HepG2 (cell line): Measurements from ENCODE around the gene EFNA2. TPM values are rescaled to one million over a fixed set of nuclear protein-coding genes. Genes with fewer than 3 reads are reported as not detected.

ENCODE experiments used
- BCL6 ChIP-seq: IDR thresholded peaks from 2 replicates; pipeline ENCODE4 v1.6.1; 2016; ENCODE audit warnings: missing genetic modification reagents, missing compliant biosample characterization
- CREB1 ChIP-seq, 2 experiments: fragments of 450-650 bp in 1 of 2; IDR thresholded peaks; 2 replicates each; pipeline ENCODE4 v1.6.1; 2016 to 2017; ENCODE audit warnings: control low read depth in 1 of 2, mild to moderate bottlenecking in 1 of 2, missing compliant biosample characterization in 1 of 2, missing genetic modification characterization in 1 of 2
- ELF3 ChIP-seq: IDR thresholded peaks from 2 replicates; pipeline ENCODE4 v1.6.1; 2016; ENCODE audit warnings: missing genetic modification reagents, missing compliant biosample characterization
- GLI4 ChIP-seq: sonication (generic); formaldehyde crosslinking; IDR thresholded peaks from 2 replicates; pipeline ENCODE4 v1.5.1; 2020; ENCODE audit warnings: missing genetic modification reagents, mild to moderate bottlenecking, moderate library complexity, borderline replicate concordance
- GMEB1 ChIP-seq: sonication (generic); formaldehyde crosslinking; IDR thresholded peaks from 2 replicates; pipeline ENCODE4 v1.5.1; 2020; ENCODE audit warnings: missing genetic modification reagents, mild to moderate bottlenecking, borderline replicate concordance
- HDAC1 ChIP-seq: sonication (generic); formaldehyde crosslinking; IDR thresholded peaks from 2 replicates; pipeline ENCODE4 v1.5.1; 2020; ENCODE audit warnings: mild to moderate bottlenecking, missing genetic modification reagents
- KDM1A ChIP-seq: IDR thresholded peaks from 2 replicates; pipeline ENCODE4 v1.6.1; 2016; ENCODE audit warnings: missing compliant biosample characterization
- KDM5A ChIP-seq: fragments of 200-600 bp; sonication (generic); IDR thresholded peaks from 2 replicates; pipeline ENCODE4 v1.7.0; 2018; ENCODE audit warnings: antibody characterized with exemption, mild to moderate bottlenecking, low read length, borderline replicate concordance
- SMAD3 ChIP-seq: sonication (generic); formaldehyde crosslinking; IDR thresholded peaks from 2 replicates; pipeline ENCODE4 v1.4.0; 2020; ENCODE audit warnings: missing genetic modification reagents
- SRSF1 ChIP-seq: fragments of 200-400 bp; formaldehyde crosslinking; optimal IDR thresholded peaks from 2 replicates; pipeline ENCODE3; 2017; ENCODE audit warnings: mild to moderate bottlenecking, low read depth, low read length, moderate library complexity
- TFE3 ChIP-seq: IDR thresholded peaks from 2 replicates; pipeline ENCODE4 v1.6.1; 2016
- U2AF1 ChIP-seq: fragments of 200-400 bp; formaldehyde crosslinking; optimal IDR thresholded peaks from 2 replicates; pipeline ENCODE3; 2017; ENCODE audit warnings: mild to moderate bottlenecking, low read depth, low read length
- ZEB1 ChIP-seq: IDR thresholded peaks from 2 replicates; pipeline ENCODE4 v1.6.1; 2012; ENCODE audit warnings: mild to moderate bottlenecking, low read depth, inconsistent platforms; ENCODE audit not compliant: insufficient replicate concordance
- ZFP36L2 ChIP-seq: sonication (generic); formaldehyde crosslinking; IDR thresholded peaks from 2 replicates; pipeline ENCODE4 v1.4.0; 2020; ENCODE audit warnings: missing genetic modification reagents
- ZNF292 ChIP-seq: sonication (generic); formaldehyde crosslinking; IDR thresholded peaks from 2 replicates; pipeline ENCODE4 v1.8.1; 2022; ENCODE audit warnings: mild to moderate bottlenecking, low read depth, missing genetic modification reagents, borderline replicate concordance
- ZNF446 ChIP-seq: sonication (generic); formaldehyde crosslinking; IDR thresholded peaks from 2 replicates; pipeline ENCODE4 v1.5.0; 2020; ENCODE audit warnings: mild to moderate bottlenecking, missing genetic modification reagents
- ZNF619 ChIP-seq: sonication (generic); formaldehyde crosslinking; IDR thresholded peaks from 2 replicates; pipeline ENCODE4 v1.4.0; 2020; ENCODE audit warnings: mild to moderate bottlenecking, missing genetic modification reagents
- polyA plus RNA-seq, 8 experiments: library from polyadenylated mRNA; depleted of rRNA in 3 of 8; stranded (reverse) in 7 of 8; unstranded in 1 of 8; fragments of >200 nt; fragmentation: Illumina TruSeq in 4 of 8; extraction: Trizol in 4 of 8; gene quantifications; 2 replicates each; pipeline versions ENCODE4 v1.2.1 to v1.2.3, GENCODE V29; 2011 to 2016; ENCODE audit warnings: low read depth in 4 of 8, missing spikeins in 1 of 8, mixed read lengths in 1 of 8; ENCODE audit not compliant: insufficient read depth in 1 of 8
- total RNA-seq, 5 experiments: library from RNA; depleted of rRNA; stranded (reverse); fragments of >200 nt; fragmentation: Illumina TruSeq; extraction: Trizol; gene quantifications; 2 replicates each; pipeline ENCODE4 v1.2.3, GENCODE V29; 2016; ENCODE audit warnings: low read depth in 1 of 5
- TF ChIP-seq, protein P1 (sequence below): sonication (generic); formaldehyde crosslinking; IDR thresholded peaks from 2 replicates; pipeline ENCODE4 v1.4.0; 2020; ENCODE audit warnings: mild to moderate bottlenecking, missing genetic modification reagents, borderline replicate concordance
- TF ChIP-seq, protein P2 (sequence below): sonication (generic); formaldehyde crosslinking; IDR thresholded peaks from 2 replicates; pipeline ENCODE4 v1.5.0; 2020; ENCODE audit warnings: mild to moderate bottlenecking, missing genetic modification reagents, borderline replicate concordance
- TF ChIP-seq, protein P3 (sequence below): sonication (generic); formaldehyde crosslinking; IDR thresholded peaks from 2 replicates; pipeline ENCODE4 v1.4.0; 2020; ENCODE audit warnings: missing genetic modification reagents

The EFNA2 gene
- total and polyA plus RNA-seq, 2 of the 13 experiments (the other 11 are each of a cell fraction or from before 2014, with no cell fraction given): 6.0 to 9.9 TPM

GRCh38 chr19:1252221-1252820, 33.4 kb upstream of the EFNA2 start (continued):
- TF ChIP-seq, protein P1, sequence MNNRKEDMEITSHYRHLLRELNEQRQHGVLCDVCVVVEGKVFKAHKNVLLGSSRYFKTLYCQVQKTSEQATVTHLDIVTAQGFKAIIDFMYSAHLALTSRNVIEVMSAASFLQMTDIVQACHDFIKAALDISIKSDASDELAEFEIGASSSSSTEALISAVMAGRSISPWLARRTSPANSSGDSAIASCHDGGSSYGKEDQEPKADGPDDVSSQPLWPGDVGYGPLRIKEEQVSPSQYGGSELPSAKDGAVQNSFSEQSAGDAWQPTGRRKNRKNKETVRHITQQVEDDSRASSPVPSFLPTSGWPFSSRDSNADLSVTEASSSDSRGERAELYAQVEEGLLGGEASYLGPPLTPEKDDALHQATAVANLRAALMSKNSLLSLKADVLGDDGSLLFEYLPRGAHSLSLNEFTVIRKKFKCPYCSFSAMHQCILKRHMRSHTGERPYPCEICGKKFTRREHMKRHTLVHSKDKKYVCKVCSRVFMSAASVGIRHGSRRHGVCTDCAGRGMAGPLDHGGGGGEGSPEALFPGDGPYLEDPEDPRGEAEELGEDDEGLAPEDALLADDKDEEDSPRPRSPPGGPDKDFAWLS (CRISPR knock-in tag): 0 out of 2 replicates have a peak, but pooled peaks have one; percentile 55
- TF ChIP-seq CREB1 (IDR thresholded peaks at IDR 0.05) (0 out of 2 replicates have a peak, but pooled peaks have one; percentile 4), CREB1 (CRISPR knock-in tag; IDR thresholded peaks at IDR 0.05) (peak; percentile 19; the same call in 1 of the 2 replicates), GMEB1 (CRISPR knock-in tag) (no peak; the same call in 1 of the 2 replicates), ELF3 (CRISPR knock-in tag) (peak; percentile 65), KDM5A (no peak), HDAC1 (CRISPR knock-in tag) (peak; percentile 46; the same call in 1 of the 2 replicates), ZNF619 (CRISPR knock-in tag) (no peak), SRSF1 (peak; percentile 48), GLI4 (CRISPR knock-in tag) (no peak; the same call in 1 of the 2 replicates), KDM1A (CRISPR knock-in tag) (no peak), ZNF292 (CRISPR knock-in tag) (no peak), U2AF1 (peak; percentile 27), BCL6 (CRISPR knock-in tag) (peak; percentile 63), ZEB1 (no peak), ZNF446 (CRISPR knock-in tag) (0 out of 2 replicates have a peak, but pooled peaks have one; percentile 74), TFE3 (no peak; the same call in 1 of the 2 replicates), ZFP36L2 (no peak), SMAD3 (CRISPR knock-in tag) (peak; percentile 62; the same call in 1 of the 2 replicates)
- TF ChIP-seq, protein P2, sequence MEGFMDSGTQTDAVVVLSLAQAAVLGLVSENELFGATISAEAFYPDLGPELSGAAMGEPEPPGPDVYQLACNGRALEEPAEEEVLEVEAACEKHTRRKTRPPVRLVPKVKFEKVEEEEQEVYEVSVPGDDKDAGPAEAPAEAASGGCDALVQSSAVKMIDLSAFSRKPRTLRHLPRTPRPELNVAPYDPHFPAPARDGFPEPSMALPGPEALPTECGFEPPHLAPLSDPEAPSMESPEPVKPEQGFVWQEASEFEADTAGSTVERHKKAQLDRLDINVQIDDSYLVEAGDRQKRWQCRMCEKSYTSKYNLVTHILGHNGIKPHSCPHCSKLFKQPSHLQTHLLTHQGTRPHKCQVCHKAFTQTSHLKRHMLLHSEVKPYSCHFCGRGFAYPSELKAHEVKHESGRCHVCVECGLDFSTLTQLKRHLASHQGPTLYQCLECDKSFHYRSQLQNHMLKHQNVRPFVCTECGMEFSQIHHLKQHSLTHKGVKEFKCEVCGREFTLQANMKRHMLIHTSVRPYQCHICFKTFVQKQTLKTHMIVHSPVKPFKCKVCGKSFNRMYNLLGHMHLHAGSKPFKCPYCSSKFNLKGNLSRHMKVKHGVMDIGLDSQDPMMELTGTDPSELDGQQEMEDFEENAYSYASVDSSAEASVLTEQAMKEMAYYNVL (CRISPR knock-in tag): 0 out of 2 replicates have a peak, but pooled peaks have one; percentile 33
- TF ChIP-seq, protein P3, sequence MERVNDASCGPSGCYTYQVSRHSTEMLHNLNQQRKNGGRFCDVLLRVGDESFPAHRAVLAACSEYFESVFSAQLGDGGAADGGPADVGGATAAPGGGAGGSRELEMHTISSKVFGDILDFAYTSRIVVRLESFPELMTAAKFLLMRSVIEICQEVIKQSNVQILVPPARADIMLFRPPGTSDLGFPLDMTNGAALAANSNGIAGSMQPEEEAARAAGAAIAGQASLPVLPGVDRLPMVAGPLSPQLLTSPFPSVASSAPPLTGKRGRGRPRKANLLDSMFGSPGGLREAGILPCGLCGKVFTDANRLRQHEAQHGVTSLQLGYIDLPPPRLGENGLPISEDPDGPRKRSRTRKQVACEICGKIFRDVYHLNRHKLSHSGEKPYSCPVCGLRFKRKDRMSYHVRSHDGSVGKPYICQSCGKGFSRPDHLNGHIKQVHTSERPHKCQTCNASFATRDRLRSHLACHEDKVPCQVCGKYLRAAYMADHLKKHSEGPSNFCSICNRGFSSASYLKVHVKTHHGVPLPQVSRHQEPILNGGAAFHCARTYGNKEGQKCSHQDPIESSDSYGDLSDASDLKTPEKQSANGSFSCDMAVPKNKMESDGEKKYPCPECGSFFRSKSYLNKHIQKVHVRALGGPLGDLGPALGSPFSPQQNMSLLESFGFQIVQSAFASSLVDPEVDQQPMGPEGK: peak; percentile 96
